Measurements from ENCODE around the gene APOL6. TPM values are rescaled to one million over a fixed set of nuclear protein-coding genes. Genes with fewer than 3 reads are reported as not detected.
"Not testable (repeated sequence)": the region's sequence is repeated elsewhere in the genome, so short reads cannot be mapped to it uniquely, and the experiment has no call there.

APOL6 gene
- total RNA-seq, 4 donors from 2014 or later: 28.9 to 70.2 (median 46.8) TPM

DNA sequence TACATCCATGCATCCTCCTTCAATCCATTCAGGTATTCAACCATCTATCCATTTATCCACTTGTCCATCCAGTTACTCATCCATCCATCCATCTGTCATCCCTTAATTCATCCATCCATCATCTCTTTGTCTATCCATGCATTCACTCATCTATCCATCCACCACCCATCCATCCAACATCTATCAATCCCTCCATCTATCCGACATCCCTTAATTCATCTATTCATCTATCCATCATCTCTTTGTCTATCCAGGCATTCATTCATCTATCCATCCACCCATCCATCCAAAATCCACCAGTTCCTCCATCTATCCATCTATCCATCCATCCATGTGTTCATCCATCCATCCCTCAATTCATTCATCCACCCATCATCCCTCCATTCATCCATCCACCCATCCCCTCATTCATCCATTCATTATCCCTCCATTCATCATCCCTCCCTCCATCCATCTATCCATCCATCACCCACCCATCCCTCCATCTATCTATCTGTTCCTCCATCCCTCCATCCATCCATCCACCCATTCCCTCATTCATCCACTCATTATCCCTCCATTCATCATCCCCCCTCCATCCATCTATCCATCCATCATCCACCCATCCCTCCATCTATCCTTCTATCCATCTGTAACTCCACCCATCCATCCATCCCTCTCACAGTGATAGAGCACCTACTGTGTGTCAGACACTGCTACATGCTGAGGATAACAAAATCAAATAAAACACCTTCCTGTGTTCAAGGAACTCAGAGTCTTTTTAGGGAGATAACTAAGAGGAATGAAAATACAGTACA lies 29.6 kb upstream of the APOL6 start:
- H3K27me3 ChIP-seq: no peaks in the 10 kb centered on the region
- H3K27ac ChIP-seq: no peak overlapping the region
- no peak overlapping the region for H3K4me3 ChIP-seq
- no peaks in the 10 kb centered on the region for H3K9me3 ChIP-seq
- no peaks in the 10 kb centered on the region for H3K36me3 ChIP-seq
- DNase-seq: no peak
- peaks cover 0 to 22% (median 0%) of the 10 kb centered on the region in 4 donors for H3K4me1 ChIP-seq
- no peak for TF ChIP-seq POLR2A (IDR thresholded peaks at IDR 0.05)

DNA sequence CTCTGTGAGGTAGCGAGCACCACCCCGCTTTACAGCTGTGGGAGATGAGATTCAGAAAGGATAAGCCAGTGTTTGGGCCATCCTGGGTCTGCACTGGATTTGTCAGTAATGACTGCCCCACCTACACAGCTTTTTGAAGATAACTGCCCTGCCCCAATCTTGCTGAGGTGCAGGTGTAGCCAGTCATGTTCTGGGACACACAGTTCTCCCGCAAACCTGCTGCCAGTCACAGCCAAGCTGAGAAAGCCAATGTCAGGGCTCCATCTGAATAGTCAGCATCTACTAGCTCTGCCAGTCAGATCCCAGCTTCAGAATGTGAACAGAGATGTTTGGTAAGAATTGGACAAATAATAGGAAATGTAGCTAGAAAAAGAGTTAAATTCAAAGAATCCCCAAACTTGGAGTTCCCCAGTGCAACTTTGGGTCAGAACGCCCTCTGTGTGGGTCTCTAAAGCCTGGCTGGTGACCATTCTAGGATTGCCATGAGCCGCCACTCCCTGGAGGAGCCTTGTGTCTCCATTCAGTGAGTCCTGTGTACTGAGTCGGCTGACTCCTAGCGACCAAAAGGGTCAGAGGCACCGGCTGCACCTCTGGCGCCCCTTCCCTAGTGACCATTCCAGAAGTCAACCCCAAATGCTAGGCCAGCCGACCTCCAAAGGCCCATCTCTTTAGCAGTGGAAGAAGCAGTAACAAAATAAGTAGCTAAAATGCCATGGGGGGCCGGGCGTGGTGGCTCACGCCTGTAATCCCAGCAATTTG lies 28.7 kb upstream of the APOL6 start:
- Histone ChIP-seq H3K36me3 (no peaks in the 10 kb centered on the region), H3K4me3 (no peak overlapping the region), H3K27ac (no peak overlapping the region), H3K27me3 (no peaks in the 10 kb centered on the region), H3K9me3 (no peaks in the 10 kb centered on the region), H3K4me1 (peaks cover 0 to 22% (median 0%) of the 10 kb centered on the region in 4 donors)
- DNase-seq: no peak
- no peak for TF ChIP-seq CTCF (IDR thresholded peaks at IDR 0.05)
- TF ChIP-seq POLR2A (IDR thresholded peaks at IDR 0.05): no peak

DNA sequence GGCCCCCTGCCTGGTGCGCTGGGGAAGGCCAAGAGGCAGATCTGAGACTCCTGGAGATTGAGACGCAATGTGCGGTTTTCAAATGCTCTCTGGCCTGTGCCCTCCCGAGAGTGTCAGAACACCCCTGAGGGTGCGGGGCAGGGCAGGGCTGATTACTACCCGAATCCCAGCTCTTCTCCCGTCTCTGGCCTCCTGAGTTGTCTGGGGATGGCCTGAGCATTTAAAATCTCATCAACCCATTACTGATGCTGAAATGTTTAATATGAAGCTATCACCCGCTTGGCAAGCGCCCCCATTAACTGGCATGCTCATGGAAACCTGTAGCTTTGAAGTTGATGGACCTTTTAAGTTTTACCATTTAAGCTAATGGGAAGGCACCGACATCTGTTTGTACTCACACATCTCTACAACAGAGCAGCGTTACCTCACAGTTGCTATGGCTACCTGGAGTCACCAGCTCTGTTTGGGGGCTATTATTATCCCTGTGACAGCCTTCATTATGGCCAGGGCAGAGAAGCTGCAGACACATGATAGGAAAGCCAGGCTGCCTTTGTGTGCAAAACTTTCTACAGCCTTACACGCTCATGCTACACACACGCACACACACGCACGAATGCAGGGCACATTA lies 27.5 kb upstream of the APOL6 start:
- peaks cover 0 to 22% (median 0%) of the 10 kb centered on the region in 4 donors for H3K4me1 ChIP-seq
- no peak overlapping the region for H3K4me3 ChIP-seq
- TF ChIP-seq POLR2A (IDR thresholded peaks at IDR 0.05): no peak
- no peak for DNase-seq
- H3K9me3 ChIP-seq: no peaks in the 10 kb centered on the region
- H3K27ac ChIP-seq: peak overlapping the region in 1 of 4 donors; percentile 34
- H3K36me3 ChIP-seq: no peaks in the 10 kb centered on the region
- H3K27me3 ChIP-seq: no peaks in the 10 kb centered on the region

GRCh38 chr22:35621451-35621850 lies 26.8 kb upstream of the APOL6 start:
- no peak overlapping the region for H3K4me3 ChIP-seq
- peaks cover 0 to 22% (median 0%) of the 10 kb centered on the region in 4 donors for H3K4me1 ChIP-seq
- H3K9me3 ChIP-seq: no peaks in the 10 kb centered on the region
- TF ChIP-seq POLR2A (IDR thresholded peaks at IDR 0.05): no peak
- TF ChIP-seq CTCF (IDR thresholded peaks at IDR 0.05): no peak
- DNase-seq: no peak
- no peaks in the 10 kb centered on the region for H3K36me3 ChIP-seq
- no peaks in the 10 kb centered on the region for H3K27me3 ChIP-seq
- peak overlapping the region in 2 of 4 donors; percentile 37 to 65 for H3K27ac ChIP-seq

DNA sequence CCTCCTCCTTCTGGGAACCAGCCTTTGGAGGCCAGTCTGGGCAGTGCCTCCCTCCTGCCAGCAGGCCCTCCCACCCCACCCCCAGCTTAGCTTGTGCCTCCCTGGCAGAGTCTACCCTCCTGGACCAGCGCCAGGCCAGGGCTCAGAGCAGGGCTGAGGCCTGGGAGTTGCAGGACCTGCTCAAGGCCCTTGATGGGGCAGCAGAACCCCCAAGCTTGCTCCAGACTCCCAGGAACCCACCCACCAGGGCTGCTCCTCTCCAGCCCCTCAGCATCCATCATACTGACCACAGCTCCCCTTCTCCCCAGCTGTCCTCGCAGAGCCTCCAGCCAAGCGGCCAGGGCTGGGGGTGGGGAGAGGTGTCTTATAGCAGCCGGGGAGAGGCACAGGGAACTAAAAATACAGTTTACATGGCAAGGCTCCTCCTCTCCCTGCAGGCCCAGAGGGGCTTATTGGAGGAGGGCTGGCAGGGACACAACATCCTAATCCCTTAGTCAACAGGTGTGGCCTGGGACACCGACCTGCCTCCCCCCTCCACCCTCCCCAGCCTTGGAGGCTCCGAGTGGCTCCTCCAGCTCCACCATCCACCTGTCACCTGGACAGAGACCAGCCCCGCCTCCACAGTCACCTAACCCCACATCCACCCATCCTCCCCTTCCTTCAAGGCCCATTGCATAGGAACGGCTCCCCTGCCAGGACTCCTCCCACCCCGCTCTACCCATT lies 25.9 kb upstream of the APOL6 start:
- Histone ChIP-seq H3K4me3 (no peak overlapping the region), H3K4me1 (peaks cover 0 to 24% (median 0%) of the 10 kb centered on the region in 4 donors), H3K9me3 (no peaks in the 10 kb centered on the region), H3K36me3 (no peaks in the 10 kb centered on the region), H3K27me3 (no peaks in the 10 kb centered on the region), H3K27ac (peak overlapping the region in 2 of 4 donors; percentile 37 to 65)
- TF ChIP-seq POLR2A (IDR thresholded peaks at IDR 0.05) (peak in 1 of 2 donors; percentile 29), CTCF (IDR thresholded peaks at IDR 0.05) (no peak)
- peak in 2 of 3 donors; percentile 71 to 80 for DNase-seq

DNA sequence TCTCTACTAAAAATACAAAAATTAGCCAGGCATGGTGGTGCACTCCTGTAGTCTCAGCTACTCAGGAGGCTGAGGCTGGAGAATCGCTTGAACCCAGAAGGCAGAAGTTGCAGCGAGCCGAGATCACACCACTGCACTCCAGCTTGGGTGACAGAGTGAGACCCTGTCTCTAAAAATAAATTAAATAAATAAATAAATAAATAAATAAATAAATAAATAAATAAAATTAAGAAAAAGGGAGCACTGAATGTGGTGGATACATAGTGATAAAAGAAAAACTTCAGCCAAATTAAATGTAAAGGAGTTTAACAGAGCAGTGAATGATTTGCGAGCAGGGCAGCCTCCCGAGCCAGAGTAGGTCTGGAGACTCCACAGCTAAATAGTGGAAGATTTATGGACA lies 24.4 kb upstream of the APOL6 start:
- peaks cover 0 to 20% (median 0%) of the 10 kb centered on the region in 4 donors for H3K4me1 ChIP-seq
- H3K27ac ChIP-seq, H3K36me3 ChIP-seq, H3K27me3 ChIP-seq, H3K4me3 ChIP-seq, H3K9me3 ChIP-seq, DNase-seq: not testable (repeated sequence)

Measured in Peyer's patch (tissue), 4 donors.